ENCODE results near the gene GJC3.
"Not testable (repeated sequence)": the region's sequence is repeated elsewhere in the genome, so short reads cannot be mapped to it uniquely, and the experiment has no call there.

The GJC3 gene, protein sequence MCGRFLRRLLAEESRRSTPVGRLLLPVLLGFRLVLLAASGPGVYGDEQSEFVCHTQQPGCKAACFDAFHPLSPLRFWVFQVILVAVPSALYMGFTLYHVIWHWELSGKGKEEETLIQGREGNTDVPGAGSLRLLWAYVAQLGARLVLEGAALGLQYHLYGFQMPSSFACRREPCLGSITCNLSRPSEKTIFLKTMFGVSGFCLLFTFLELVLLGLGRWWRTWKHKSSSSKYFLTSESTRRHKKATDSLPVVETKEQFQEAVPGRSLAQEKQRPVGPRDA

DNA sequence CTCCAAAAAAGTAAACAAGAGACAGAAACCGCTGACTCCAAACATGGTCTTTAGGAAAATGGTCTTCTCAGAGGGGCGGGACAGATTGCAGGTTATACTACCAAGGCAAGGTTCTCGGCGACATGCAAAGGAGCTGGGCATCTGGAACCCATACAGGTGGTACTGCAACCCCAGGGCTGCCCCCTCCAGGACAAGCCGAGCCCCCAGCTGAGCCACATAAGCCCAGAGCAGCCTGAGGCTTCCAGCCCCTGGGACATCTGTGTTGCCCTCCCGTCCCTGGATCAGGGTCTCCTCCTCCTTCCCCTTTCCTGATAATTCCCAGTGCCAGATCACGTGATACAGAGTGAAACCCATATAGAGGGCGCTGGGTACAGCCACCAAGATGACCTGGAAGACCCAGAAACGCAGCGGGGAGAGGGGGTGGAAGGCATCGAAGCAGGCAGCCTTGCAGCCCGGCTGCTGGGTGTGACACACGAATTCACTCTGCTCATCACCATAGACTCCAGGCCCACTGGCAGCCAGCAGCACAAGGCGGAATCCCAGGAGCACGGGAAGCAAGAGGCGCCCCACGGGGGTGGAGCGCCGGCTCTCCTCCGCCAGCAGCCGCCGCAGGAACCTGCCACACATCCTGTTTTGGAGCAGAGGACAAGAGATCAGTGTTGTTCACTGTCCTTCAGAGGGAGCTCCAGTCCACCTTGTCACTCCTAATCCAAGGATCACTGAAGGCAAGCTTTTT lies at the start of gene GJC3:
GJC3 (minus strand) TSS at position 627 of the 736 bp plus-strand sequence; CDS start at position 627, 0 bp downstream.
- DNase-seq, result peak; percentile 62

DNA sequence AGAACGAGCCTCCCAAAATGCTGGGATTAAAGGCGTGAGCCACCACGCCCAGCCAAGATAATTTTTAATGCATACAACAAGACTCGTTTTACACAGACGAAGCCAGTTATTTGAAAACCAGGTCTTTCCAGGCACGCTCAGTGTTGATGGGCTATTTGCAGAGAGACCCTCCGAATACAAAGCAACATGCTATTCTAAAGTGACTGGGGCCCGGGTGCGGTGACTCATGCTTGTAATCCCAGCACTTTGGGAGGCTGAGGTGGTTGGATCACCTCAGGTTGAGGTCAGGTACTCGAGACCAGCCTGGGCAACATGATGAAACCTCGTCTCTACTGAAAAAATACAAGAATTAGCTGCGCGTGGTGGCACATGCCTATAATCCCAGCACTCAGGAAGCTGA lies 47.2 kb upstream of the GJC3 start:
- no peak for DNase-seq

- DNase-seq, result no peak
Observed at GRCh38 chr7:99975782-99976521, 46.5 kb upstream of the GJC3 start, which contains the start of gene AZGP1. AZGP1 (minus strand) TSS chr7:99976031; CDS start chr7:99976020, 11 bp downstream.

DNA sequence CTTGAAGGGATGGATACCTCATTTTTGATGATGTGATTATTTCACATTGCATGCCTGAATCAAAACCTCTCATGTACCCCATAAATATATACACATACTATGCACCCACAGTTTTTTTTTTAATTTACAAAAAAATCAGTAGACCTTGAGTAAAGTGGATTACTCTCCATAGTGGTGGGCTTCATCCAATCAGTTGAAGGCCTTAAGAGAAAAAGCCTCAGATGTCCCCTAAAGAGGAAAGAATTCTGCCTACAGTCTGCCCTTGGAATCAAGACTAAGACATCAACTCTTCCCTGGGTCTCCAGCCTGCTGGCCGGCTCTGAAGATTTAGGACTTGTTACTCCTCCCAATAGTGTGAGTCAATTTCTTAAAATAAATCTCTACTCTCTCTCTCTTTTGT lies 45.3 kb upstream of the GJC3 start:
- no peak for DNase-seq

GRCh38 chr7:99973817-99974216 lies 44.4 kb upstream of the GJC3 start:
- not testable (repeated sequence) for DNase-seq

DNA sequence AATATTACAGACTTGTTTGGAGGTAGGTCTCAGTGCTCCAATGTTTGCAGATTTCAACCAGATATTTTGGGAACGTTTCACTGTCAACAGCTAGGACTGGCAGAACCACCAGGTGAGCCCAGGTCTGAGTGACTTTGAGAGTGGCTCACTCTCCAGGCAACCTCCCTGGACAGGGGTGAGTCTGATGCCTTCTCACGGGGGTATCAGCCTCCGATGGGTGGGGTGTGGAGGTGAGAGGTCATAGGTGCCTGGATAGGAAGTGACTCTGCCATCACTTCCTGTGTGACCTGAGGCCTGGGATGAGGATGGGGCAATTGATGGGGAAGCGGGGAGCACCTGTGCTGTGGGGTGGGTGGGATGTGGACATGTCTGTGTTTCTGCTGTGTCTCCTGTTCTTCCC lies 41.8 kb upstream of the GJC3 start:
- no peak for DNase-seq

DNA sequence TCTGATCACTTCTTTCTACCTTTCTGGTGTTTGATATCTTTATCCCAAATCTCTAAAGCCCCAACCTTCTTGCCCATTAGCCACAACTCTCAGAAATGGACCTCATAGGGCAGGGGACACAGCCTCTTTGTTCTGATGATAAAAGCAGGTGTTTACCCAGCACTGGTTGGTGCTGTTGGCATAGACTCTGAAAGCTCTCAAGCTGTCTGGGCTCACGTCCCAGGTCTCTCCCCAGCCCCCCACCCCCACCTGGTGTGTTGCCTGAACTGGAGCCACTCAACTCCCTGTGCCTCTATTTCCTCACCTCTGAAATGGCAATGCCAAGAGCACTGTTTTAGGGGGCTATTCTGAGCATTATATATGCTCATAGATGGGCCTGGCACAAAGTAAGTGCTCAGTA lies 40.4 kb upstream of the GJC3 start:
- DNase-seq, result not testable (repeated sequence)

GRCh38 chr7:99969298-99969697 lies 39.9 kb upstream of the GJC3 start:
- DNase-seq, result no peak

DNA sequence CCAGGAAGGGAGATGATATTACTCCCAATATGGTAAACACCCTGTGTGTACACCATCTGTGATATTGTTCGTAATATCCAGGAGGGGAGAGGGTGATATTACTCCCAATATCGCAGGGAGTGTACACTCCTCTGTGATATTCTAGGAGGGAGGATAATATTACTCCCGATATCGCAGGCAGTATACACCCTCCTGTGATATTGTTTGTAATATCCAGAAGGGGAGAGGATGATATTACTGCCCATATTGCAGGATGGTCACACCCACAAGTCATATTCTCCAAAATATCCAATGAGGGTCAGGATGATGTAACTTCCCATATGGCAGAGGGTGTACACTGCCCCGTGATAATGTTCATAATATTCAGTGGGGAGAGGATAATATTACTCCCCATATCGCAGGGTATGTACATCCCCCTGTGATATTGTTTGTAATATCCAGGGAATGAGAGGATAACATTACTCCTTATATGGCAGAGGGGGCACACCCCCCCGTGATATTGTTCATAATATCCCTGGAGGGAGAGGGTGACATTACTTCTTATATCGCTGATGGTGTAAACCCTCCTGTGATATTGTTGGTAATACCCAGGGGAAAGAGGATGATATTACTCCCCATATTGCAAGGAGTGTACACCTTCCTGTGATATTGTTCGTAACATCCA lies 29.3 kb upstream of the GJC3 start:
- no peak for DNase-seq

GRCh38 chr7:99955247-99955646 lies 25.8 kb upstream of the GJC3 start:
- DNase-seq, result no peak

GRCh38 chr7:99954643-99955042 lies 25.2 kb upstream of the GJC3 start:
- not testable (repeated sequence) for DNase-seq

- no peak for DNase-seq
Observed at GRCh38 chr7:99953649-99954048, 24.2 kb upstream of the GJC3 start.

DNA sequence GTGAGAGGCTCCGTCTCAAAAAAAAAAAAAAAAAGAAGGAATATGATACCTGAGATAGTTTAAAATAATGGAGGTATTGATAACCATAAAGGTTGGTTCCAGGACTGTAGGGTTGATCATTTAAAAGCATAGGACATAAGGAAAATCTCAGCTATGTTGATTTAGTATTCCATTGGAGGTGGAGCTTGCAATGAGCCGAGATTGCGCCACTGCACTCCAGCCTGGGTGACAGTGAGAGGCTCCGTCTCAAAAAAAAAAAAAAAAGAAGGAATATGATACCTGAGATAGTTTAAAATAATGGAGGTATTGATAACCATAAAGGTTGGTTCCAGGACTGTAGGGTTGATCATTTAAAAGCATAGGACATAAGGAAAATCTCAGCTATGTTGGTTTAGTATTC lies 23.2 kb upstream of the GJC3 start:
- not testable (repeated sequence) for DNase-seq

- not testable (repeated sequence) for DNase-seq
Observed at GRCh38 chr7:99950819-99951218, 21.4 kb upstream of the GJC3 start.

DNA sequence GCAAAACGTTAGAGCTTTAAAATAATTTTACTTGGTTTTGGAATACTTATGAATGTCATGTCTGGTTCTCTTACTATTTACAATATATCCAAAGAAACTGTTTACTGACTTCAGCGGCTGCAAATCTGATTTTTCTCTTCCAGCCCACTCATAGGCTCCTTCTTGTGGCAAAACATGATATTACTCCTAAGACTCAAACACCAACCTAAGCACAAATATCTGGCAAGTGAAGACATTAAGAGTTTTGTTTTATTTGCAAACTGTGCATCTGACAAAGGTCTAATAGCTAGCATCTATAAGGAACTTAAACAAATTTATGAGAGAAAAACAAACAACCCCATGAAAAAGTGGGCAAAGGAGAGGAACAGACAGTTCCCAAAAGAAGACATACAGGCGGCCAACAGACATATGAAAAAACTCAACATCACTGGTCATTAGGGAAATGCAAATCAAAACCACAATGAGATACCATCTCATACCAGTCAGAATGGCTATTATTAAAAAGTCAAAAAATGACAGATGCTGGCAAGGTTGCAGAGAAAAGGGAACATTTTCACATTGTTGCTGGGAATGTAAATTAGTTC lies 20.3 kb upstream of the GJC3 start:
- no peak for DNase-seq

- no peak for DNase-seq
Observed at GRCh38 chr7:99947608-99948007, 18.2 kb upstream of the GJC3 start.

- DNase-seq, result no peak
Observed at GRCh38 chr7:99944497-99945070, 15.2 kb upstream of the GJC3 start.

DNA sequence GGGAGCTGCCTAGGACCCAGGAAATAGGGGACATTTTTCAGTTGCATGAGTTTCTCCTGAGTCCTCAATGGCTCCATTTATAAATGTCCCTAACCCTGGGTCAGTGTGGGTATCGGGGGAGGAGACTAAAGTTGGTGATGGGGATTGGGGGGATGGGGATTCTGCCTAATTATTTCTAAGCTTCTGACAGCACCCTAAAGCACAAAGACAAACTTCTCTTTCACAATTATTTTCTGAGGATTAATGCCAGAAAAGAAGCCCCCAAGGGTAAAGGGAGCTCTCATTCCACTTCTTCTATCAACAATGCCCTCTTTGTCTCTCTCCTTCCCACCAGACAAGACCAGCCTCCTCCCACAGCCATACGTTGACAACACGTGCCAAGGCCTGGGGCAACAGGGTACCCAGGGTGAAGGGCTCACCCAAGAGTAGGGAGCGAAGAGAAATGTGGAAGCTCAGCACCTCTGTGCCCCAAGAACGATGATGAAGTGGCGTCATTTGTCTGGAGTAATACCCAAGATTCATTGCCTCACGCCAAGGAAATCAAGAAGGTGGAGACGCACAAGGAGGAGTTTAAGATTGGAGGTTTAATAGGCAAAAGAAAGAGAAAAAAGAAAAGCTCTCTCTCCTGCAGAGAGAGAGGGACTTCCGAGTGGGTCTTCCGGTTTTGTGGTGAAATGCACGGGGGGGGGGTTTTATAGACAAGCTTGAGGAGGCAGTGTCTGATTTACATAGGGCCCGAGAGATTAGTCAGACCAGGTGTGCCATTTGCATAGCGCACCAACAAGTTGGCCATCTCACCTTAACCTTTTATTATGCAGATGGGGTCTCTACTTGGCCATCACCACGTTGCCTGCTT lies 14.4 kb upstream of the GJC3 start:
- DNase-seq, result peak; percentile 27

- DNase-seq, result no peak
Observed at GRCh38 chr7:99938296-99938695, 8.9 kb upstream of the GJC3 start.

DNA sequence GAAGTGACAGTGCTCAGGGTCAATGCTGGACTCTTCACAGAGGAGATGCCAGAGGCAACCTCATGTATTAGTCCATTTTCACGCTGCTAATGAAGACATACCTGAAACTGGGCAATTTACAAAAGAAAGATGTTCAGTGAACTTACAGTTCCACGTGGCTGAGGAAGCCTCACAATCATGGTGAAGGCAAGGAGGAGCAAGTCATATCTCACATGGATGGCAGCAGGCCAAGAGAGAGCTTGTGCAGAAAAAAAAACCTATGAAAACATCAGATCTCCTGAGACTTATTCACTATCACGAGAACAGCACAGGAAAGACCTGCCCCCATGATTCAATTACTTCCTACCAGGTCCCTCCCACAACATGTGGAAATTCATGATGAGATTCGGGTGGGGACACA lies 5.6 kb upstream of the GJC3 start:
- DNase-seq, result not testable (repeated sequence)

DNA sequence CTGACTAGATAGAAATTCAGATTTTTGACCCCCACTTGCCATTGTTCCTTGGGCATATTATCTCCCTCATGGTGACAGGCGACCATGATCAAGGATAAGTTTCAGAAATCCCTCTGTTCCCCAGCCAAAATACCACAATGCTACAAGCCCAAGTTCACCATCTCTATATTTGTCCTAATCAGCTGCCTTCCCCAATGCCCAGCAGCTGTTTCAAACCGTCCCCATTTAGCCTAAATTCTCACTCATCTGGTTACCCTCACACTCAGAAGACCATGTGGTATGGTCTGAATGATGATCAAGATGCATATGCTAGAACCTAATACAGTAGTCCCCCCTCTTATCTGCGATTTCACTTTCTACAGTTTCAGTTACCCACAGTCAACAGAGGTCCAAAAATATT lies 956 bp upstream of the GJC3 start:
- no peak for DNase-seq

- no peak for DNase-seq
Observed at GRCh38 chr7:99929730-99930053, 272 bp upstream of the GJC3 start.
